Activated CD8-positive, alpha-beta memory T cell treated with anti-CD3 and anti-CD28 coated beads, Interleukin-2, amount 10 ng/mL, durations not matched to agents 7 days and 5 days (primary cell): ENCODE data around the gene VEGFB. TPM values are rescaled to one million over a fixed set of nuclear protein-coding genes. Genes with fewer than 3 reads are reported as not detected.

Experiments
- ATAC-seq: fragments of 150-1000 bp; cut with Tn5 transposase; one replicate; pipeline ENCODE4 v1.10.0; 2021; ENCODE audit warnings: moderate library complexity
- CTCF ChIA-PET: fragments of 350-600 bp; sonication (Branson Sonifier 250); formaldehyde crosslinking; loops from one replicate; lab custom pipeline; 2021; ENCODE audit warnings: antibody characterized with exemption; lab: Charles Lee
- DNase-seq: peaks from one replicate; pipeline ENCODE4 v3.0.0-alpha.2; 2020
- H3K27ac Mint-ChIP-seq: one replicate; pipeline ENCODE4 v1.8.0; 2021; ENCODE audit warnings: mild to moderate bottlenecking, mixed read lengths
- H3K27me3 Mint-ChIP-seq: one replicate; pipeline ENCODE4 v1.8.0; 2021; ENCODE audit warnings: mixed read lengths
- H3K36me3 Mint-ChIP-seq: one replicate; pipeline ENCODE4 v1.8.0; 2021; ENCODE audit warnings: mild to moderate bottlenecking, mixed read lengths
- H3K4me1 Mint-ChIP-seq: one replicate; pipeline ENCODE4 v1.8.0; 2021; ENCODE audit warnings: mixed read lengths
- H3K4me3 Mint-ChIP-seq: one replicate; pipeline ENCODE4 v1.8.0; 2021; ENCODE audit warnings: mild to moderate bottlenecking, moderate library complexity, mixed read lengths
- H3K9me3 Mint-ChIP-seq: one replicate; pipeline ENCODE4 v1.8.0; 2022; ENCODE audit warnings: low read depth, mixed read lengths
- total RNA-seq, 2 experiments: library from RNA; stranded (reverse); gene quantifications; one replicate each; pipeline ENCODE4 v1.2.3, GENCODE V29; 2021

Gene VEGFB
- total RNA-seq, 2 experiments from 2014 or later: 53.4 to 54.8 TPM

DNA sequence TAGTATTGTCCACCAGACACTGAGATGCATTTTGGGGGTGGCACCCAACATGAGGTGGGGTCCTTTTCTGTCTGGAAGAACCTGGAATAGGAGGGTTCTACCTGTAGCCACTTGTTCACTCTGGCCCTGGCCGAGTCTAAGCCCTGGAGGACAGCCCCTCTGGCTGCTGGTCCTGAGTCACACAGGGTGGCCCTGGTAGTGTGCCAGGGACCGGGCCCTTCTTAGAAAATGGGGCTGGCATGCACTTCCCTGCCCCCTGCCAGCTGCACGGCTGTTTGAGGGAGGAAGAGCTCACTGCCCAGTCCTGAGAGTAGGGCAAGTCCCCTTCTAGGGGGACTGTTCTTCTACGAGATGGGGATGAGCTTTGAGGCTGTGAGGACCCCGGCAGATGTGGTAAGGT, 19.1 kb downstream of the VEGFB start:
- Mint-ChIP-seq H3K27me3 (no peaks in the 10 kb centered on the region), H3K36me3 (peaks cover 4% of the 10 kb centered on the region), H3K4me1 (peaks cover 21% of the 10 kb centered on the region), H3K9me3 (no peaks in the 10 kb centered on the region), H3K4me3 (no peak overlapping the region), H3K27ac (no peak overlapping the region)
- DNase-seq (no peak), ATAC-seq (no peak)
- CTCF ChIA-PET: interaction anchor here (0.9 to 1.9 kb wide), 4 partner anchors 13 to 49 kb away, joined by 4 to 7 read pairs (median 5); partner anchors contain the start of gene BAD

DNA sequence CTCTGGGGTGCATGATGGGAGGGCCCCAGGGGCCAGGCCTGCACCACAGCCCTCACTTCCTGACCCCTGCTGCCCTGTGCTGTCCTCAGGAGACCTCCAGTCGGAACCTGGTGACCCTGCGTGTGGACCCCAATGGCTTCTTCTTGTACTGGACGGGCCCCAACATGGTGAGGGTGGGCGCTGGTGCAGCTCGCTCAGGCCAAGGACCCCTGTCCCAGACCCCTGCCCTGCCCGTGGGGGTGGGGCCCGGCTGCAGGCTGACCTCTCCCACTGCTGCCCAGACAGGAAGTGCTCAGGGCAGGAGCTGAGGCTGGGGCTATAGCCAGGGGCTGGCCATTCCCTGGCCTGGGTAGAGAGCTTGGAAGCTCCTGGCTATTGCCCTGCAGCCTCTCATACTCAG, 19.9 kb downstream of the VEGFB start:
- CTCF ChIA-PET: interaction anchor here (0.9 to 1.9 kb wide), 4 partner anchors 12 to 50 kb away, joined by 4 to 7 read pairs (median 5); partner anchors contain the start of gene BAD
- H3K4me1 Mint-ChIP-seq: peaks cover 24% of the 10 kb centered on the region
- no peak overlapping the region for H3K4me3 Mint-ChIP-seq
- no peak for DNase-seq
- no peaks in the 10 kb centered on the region for H3K9me3 Mint-ChIP-seq
- no peak for ATAC-seq
- H3K27ac Mint-ChIP-seq: no peak overlapping the region
- H3K36me3 Mint-ChIP-seq: peaks cover 5% of the 10 kb centered on the region
- H3K27me3 Mint-ChIP-seq: no peaks in the 10 kb centered on the region

DNA sequence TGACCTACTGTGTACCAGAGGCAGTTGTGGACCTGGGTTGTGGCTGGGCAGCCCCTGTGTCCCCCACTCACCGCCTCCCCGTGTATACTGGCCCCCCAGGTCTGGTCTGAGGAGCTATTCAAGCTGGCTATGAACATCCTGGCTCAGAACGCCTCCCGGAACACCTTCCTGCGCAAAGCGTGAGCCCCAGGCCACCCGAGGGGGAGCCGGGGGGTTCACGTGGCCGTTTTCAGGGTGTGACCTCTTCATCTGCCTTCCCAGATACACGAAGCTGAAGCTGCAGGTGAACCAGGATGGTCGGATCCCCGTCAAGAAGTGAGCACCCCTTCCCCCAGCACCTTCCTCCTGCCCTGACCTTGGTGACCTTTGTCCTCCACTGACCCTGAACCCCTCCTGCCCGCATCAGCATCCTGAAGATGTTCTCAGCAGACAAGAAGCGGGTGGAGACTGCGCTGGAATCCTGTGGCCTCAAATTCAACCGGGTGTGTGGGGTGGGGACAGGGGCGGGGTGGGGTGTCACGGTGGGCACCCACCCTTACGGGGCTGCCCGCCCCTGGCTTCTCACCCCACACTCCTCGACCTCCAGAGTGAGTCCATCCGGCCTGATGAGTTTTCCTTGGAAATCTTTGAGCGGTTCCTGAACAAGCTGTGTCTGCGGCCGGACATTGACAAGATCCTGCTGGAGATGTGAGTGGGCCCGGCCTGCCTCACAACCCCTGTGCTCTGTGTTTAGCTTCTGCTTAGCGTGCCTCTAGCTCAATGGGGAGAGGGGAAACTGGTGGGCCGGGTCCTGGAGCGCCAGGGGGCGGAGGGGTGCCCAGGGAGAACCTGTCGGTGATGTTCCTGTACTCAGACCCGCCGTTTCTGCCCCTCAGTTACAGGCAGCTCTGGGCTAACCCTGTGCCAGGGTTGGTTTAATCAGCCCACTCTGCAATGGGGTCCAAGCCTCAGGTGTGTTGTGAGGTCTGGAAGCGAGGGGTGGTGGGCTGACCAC, 21.0 kb downstream of the VEGFB start:
- Mint-ChIP-seq H3K9me3 (no peaks in the 10 kb centered on the region), H3K27me3 (no peaks in the 10 kb centered on the region), H3K4me3 (no peak overlapping the region), H3K4me1 (peaks cover 27% of the 10 kb centered on the region), H3K27ac (no peak overlapping the region), H3K36me3 (peaks cover 9% of the 10 kb centered on the region)
- DNase-seq (no peak), ATAC-seq (no peak)
- CTCF ChIA-PET: interaction anchor here (1.0 to 1.6 kb wide), 4 partner anchors 11 to 51 kb away, joined by 3 to 7 read pairs (median 5); no protein-coding TSS in a partner anchor

DNA sequence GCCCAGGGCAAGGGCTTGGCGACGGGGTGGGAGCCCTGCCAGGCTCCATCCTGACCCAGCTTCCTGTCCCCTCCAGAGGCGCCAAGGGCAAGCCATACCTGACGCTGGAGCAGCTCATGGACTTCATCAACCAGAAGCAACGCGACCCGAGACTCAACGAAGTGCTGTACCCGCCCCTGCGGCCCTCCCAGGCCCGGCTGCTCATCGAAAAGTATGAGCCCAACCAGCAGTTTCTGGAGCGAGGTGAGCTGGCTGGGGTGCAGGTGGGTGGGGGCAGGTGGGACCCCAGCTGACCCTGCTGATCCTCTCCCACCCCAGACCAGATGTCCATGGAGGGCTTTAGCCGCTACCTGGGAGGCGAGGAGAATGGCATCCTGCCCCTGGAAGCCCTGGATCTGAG, 21.9 kb downstream of the VEGFB start:
- H3K4me1 Mint-ChIP-seq: peaks cover 25% of the 10 kb centered on the region
- ATAC-seq (no peak), DNase-seq (no peak)
- H3K9me3 Mint-ChIP-seq: no peaks in the 10 kb centered on the region
- no peak overlapping the region for H3K4me3 Mint-ChIP-seq
- H3K36me3 Mint-ChIP-seq: peaks cover 9% of the 10 kb centered on the region
- no peaks in the 10 kb centered on the region for H3K27me3 Mint-ChIP-seq
- H3K27ac Mint-ChIP-seq: no peak overlapping the region
- CTCF ChIA-PET: interaction anchor here (1.0 to 1.5 kb wide), 3 partner anchors 12 to 52 kb away, joined by 3 to 5 read pairs (median 5); no protein-coding TSS in a partner anchor

DNA sequence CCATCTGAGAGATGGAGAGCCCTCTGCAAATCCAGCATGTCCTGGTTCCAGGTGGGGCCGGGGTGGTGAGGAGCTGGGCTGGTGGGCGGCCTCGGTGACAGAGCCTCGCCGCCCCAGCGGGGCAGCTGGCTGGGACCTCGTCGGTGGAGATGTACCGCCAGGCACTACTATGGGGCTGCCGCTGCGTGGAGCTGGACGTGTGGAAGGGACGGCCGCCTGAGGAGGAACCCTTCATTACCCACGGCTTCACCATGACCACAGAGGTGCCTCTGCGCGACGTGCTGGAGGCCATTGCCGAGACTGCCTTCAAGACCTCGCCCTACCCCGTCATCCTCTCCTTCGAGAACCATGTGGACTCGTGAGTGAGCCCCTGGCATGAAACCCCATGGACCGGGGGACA, 24.0 kb downstream of the VEGFB start:
- DNase-seq (no peak), ATAC-seq (no peak)
- CTCF ChIA-PET: interaction anchor here (1.0 to 1.7 kb wide), 5 partner anchors 8 to 69 kb away, joined by 3 to 6 read pairs (median 3); partner anchors contain the start of gene FKBP2
- peaks cover 17% of the 10 kb centered on the region for H3K36me3 Mint-ChIP-seq
- H3K27ac Mint-ChIP-seq: no peak overlapping the region
- H3K4me1 Mint-ChIP-seq: peaks cover 19% of the 10 kb centered on the region
- no peak overlapping the region for H3K4me3 Mint-ChIP-seq
- no peaks in the 10 kb centered on the region for H3K9me3 Mint-ChIP-seq
- H3K27me3 Mint-ChIP-seq: no peaks in the 10 kb centered on the region

DNA sequence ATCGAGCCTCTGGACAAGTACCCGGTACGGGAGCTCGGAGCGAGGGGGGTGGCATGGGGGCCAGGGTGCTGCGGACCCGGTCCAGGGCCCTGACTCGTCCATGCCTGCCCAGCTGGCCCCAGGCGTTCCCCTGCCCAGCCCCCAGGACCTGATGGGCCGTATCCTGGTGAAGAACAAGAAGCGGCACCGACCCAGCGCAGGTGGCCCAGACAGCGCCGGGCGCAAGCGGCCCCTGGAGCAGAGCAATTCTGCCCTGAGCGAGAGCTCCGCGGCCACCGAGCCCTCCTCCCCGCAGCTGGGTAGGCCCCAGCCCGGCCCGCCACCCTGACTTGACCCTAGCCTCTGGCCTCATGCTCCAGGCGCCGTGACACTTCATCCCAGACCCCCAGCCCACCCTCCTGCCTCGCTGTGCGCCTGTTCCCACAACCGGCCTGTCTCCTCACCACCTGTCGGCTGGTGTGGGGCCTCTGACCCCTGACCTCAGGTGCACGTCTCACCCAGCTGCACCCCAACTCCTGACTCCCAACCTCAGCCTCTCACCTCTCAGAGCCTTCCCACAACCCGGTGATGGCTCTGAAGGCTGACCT, 24.7 kb downstream of the VEGFB start:
- no peak for ATAC-seq
- Mint-ChIP-seq H3K27me3 (no peaks in the 10 kb centered on the region), H3K36me3 (peaks cover 17% of the 10 kb centered on the region), H3K4me1 (peaks cover 13% of the 10 kb centered on the region), H3K27ac (no peak overlapping the region), H3K4me3 (no peak overlapping the region), H3K9me3 (no peaks in the 10 kb centered on the region)
- CTCF ChIA-PET: interaction anchor here (1.1 to 1.7 kb wide), 4 partner anchors 9 to 69 kb away, joined by 3 to 6 read pairs (median 3); no protein-coding TSS in a partner anchor
- DNase-seq: no peak

DNA sequence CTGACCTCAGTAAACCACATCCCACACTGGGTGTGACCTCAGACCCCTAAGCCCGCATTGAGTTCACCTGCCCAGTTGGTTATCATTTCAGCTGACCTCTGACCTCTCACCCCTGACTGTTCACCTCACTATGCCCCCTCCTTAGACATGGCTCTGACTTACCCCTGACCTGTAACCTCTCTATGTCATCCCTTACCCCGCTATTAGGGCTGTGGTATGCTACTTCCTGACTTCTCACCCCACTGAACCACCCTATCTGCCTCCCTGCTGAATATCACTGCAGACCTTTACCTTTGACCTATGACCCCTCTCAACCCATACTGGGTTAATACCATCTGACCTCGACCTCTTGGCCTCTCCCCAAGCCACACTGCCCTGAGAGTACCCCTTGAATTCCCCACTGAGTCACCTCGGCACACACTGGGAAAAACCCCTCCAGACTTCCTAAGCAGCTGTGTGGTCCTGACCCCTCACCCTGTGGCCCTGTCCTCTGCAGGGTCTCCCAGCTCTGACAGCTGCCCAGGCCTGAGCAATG, 25.2 kb downstream of the VEGFB start:
- no peaks in the 10 kb centered on the region for H3K27me3 Mint-ChIP-seq
- no peak overlapping the region for H3K4me3 Mint-ChIP-seq
- H3K36me3 Mint-ChIP-seq: peaks cover 17% of the 10 kb centered on the region
- CTCF ChIA-PET: interaction anchor here (1.2 to 2.3 kb wide), 3 partner anchors 8 to 52 kb away, joined by 3 to 7 read pairs (median 4); no protein-coding TSS in a partner anchor
- H3K27ac Mint-ChIP-seq: peak overlapping the region; percentile 49
- H3K4me1 Mint-ChIP-seq: peaks cover 11% of the 10 kb centered on the region
- ATAC-seq: no peak
- H3K9me3 Mint-ChIP-seq: no peaks in the 10 kb centered on the region
- no peak for DNase-seq

DNA sequence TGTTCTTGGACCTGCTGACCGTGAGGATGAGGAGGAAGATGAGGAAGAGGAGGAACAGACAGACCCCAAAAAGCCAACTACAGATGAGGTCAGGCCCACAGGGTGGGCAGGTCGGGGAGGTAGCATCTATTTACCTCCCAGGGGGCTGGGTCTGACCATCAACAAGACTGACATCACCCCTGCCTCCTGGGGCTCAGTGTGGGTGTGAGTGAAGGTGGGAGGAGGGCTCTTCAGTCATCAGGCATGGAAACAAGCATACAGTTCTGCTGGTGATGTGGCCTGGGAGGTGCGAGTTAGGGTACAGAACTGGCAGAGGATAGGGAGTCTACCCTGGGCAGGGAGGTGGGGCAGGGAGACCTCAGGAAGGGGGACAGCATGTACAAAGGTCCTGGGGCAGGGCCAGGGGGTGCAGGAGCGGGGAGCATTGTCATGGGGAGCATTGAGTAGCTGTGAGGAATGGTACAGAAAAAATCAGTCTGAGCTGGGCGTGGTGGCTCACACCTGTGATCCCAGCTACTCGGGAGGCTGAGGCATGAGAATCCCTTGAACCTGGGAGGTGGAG, 25.8 kb downstream of the VEGFB start:
- H3K4me1 Mint-ChIP-seq: peaks cover 11% of the 10 kb centered on the region
- peaks cover 16% of the 10 kb centered on the region for H3K36me3 Mint-ChIP-seq
- peak overlapping the region; percentile 13 for H3K27ac Mint-ChIP-seq
- CTCF ChIA-PET: interaction anchor here (1.3 to 2.3 kb wide), 2 partner anchors 8 to 10 kb away, joined by 4 to 7 read pairs; no protein-coding TSS in a partner anchor
- DNase-seq: no peak
- H3K9me3 Mint-ChIP-seq: no peaks in the 10 kb centered on the region
- no peak overlapping the region for H3K4me3 Mint-ChIP-seq
- ATAC-seq: peak; percentile 18
- no peaks in the 10 kb centered on the region for H3K27me3 Mint-ChIP-seq

DNA sequence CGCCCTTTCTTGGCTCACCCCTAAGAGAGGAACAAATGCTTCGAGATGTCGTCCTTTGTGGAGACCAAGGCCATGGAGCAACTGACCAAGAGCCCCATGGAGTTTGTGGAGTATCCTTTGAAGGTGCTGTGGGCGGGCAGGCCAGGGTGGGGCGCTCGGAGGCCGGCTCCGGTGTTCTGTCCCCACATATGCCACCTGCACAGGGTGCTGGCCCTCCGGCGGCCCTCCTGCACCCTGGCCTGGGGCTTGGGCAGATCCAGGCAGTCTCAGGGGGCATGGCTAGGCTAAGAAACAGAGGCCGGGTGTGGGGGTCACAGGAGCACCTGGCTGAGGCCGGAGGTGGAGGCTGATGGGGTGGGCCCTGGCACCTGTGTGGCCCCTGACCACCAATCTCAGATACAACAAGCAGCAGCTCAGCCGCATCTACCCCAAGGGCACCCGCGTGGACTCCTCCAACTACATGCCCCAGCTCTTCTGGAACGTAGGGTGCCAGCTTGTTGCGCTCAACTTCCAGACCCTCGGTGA, 27.2 kb downstream of the VEGFB start:
- H3K9me3 Mint-ChIP-seq: no peaks in the 10 kb centered on the region
- ATAC-seq (no peak), DNase-seq (no peak)
- H3K4me3 Mint-ChIP-seq: no peak overlapping the region
- no peaks in the 10 kb centered on the region for H3K27me3 Mint-ChIP-seq
- H3K4me1 Mint-ChIP-seq: peaks cover 11% of the 10 kb centered on the region
- CTCF ChIA-PET: interaction anchor here (0.7 to 2.3 kb wide), 3 partner anchors 11 to 17 kb away, joined by 3 to 7 read pairs (median 3); partner anchors contain the start of gene PLCB3
- H3K27ac Mint-ChIP-seq: no peak overlapping the region
- H3K36me3 Mint-ChIP-seq: peaks cover 14% of the 10 kb centered on the region

DNA sequence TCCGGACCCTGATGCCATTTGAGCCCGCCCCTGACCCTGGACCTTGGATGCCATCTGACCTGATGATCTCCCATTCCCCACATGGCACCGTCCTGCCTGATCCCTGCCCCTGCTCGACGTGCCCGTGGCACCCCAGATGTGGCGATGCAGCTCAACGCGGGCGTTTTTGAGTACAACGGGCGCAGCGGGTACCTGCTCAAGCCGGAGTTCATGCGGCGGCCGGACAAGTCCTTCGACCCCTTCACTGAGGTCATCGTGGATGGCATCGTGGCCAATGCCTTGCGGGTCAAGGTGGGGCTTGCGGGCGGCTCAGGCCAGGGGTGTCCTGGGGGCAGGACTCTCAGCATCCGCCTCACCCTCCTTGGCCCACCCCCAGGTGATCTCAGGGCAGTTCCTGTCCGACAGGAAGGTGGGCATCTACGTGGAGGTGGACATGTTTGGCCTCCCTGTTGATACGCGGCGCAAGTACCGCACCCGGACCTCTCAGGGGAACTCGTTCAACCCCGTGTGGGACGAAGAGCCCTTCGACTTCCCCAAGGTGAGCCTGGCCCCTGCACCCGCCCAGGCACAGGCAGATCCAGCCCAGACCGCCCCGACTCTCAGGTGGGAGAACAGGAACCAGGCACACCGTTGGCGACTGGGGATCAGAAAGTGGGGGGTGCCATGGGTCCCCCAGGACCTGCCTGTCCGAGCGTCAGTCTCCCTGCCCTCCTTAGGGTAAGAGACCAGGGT, 28.1 kb downstream of the VEGFB start:
- Mint-ChIP-seq H3K4me3 (no peak overlapping the region), H3K9me3 (no peaks in the 10 kb centered on the region), H3K36me3 (peaks cover 14% of the 10 kb centered on the region), H3K27me3 (no peaks in the 10 kb centered on the region), H3K27ac (no peak overlapping the region), H3K4me1 (peaks cover 13% of the 10 kb centered on the region)
- no peak for ATAC-seq
- DNase-seq: no peak
- CTCF ChIA-PET: interaction anchor here (0.7 to 3.6 kb wide), 3 partner anchors 11 to 18 kb away, joined by 3 to 28 read pairs (median 3); partner anchors contain the start of gene PLCB3

DNA sequence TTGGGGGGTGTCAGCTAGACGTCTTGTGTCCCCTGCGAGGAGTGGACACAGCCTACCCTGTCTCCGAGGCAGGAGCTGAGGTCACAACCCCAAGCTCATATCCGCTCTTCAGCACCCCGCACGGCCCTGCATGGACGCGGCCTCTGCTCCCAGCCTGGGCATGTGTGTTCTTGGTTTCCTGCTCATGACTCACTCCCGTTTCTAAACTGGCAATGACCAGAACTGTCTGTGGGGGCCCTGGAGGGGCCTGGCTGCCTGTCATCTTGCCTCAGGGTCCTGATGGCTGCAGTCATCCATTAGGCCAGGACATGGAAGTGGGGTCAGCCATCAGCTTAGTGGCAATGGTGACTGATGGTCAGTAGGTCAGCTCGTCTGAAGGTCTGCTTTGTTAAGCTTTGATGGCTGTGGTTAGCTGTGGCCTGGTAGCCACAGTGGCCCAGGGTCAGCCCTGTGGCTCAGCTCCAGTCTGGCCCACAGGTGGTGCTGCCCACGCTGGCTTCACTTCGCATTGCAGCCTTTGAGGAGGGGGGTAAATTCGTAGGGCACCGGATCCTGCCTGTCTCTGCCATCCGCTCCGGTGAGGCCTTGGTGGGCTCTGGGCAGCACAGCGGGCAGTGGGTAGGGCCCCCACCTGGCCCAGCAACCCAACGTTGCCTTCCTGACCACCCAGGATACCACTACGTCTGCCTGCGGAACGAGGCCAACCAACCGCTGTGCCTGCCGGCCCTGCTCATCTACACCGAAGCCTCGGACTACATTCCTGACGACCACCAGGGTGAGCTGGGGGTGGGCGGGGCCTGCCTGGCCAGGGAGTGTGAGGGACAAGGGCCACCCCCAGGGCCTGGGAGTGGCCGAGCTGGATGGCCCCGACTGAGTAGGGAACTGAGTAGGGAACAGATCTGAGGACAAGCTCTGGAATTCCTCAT, 28.9 kb downstream of the VEGFB start:
- no peak for DNase-seq
- no peak for ATAC-seq
- Mint-ChIP-seq H3K9me3 (no peaks in the 10 kb centered on the region), H3K36me3 (peaks cover 12% of the 10 kb centered on the region), H3K27me3 (no peaks in the 10 kb centered on the region), H3K4me3 (no peak overlapping the region), H3K4me1 (peaks cover 21% of the 10 kb centered on the region), H3K27ac (no peak overlapping the region)
- CTCF ChIA-PET: interaction anchor here (2.1 to 3.6 kb wide), 2 partner anchors 12 to 38 kb away, joined by 9 to 28 read pairs; partner anchors contain the start of genes CATSPERZ and PLCB3
